ENCODE data around the gene FRS2. TPM values are rescaled to one million over a fixed set of nuclear protein-coding genes. Genes with fewer than 3 reads are reported as not detected.

The FRS2 gene
- total and polyA plus RNA-seq, 4 experiments from 2014 or later: 8.6 to 22.2 (median 15.3) TPM

- H3K9me3 Mint-ChIP-seq: peaks cover 0 to 23% (median 12%) of the 10 kb centered on the region in 8 donors
- Histone ChIP-seq H3K9me3 (ENCODE audit: control insufficient read depth in 1 of 2, low read length in 2 of 2) (no peaks in the 10 kb centered on the region), H3K27ac (ENCODE audit: low read depth, low read length) (no peak overlapping the region), H3K4me3 (ENCODE audit: low read length in 2 of 2) (no peak overlapping the region), H3K27me3 (ENCODE audit: insufficient read depth, low read length) (no peaks in the 10 kb centered on the region), H3K36me3 (ENCODE audit: insufficient read depth, low read length) (no peaks in the 10 kb centered on the region), H3K4me1 (ENCODE audit: insufficient read depth, low read length) (peaks cover 14% of the 10 kb centered on the region)
- intact Hi-C loops (cut with micrococcal nuclease): no loop called here
- peaks cover 31 to 62% (median 45%) of the 10 kb centered on the region in 4 donors for H3K4me1 Mint-ChIP-seq
- peaks cover 6 to 26% of the 10 kb centered on the region in 2 donors for H3K36me3 Mint-ChIP-seq
- H3K27ac Mint-ChIP-seq: no peak overlapping the region
- no peak for DNase-seq
- no peaks in the 10 kb centered on the region for H3K27me3 Mint-ChIP-seq
- ChIA-PET POLR2A (ENCODE audit: partially characterized antibody) (no interaction called here), CTCF (ENCODE audit: partially characterized antibody) (no interaction called here)
- no peak overlapping the region for H3K4me3 Mint-ChIP-seq
Observed at GRCh38 chr12:69517406-69517805, 47.2 kb downstream of the FRS2 start.

- Mint-ChIP-seq H3K4me1 (peaks cover 29 to 67% (median 47%) of the 10 kb centered on the region in 4 donors), H3K27me3 (no peaks in the 10 kb centered on the region), H3K27ac (no peak overlapping the region), H3K4me3 (no peak overlapping the region), H3K36me3 (peaks cover 8 to 36% of the 10 kb centered on the region in 2 donors), H3K9me3 (peaks cover 2 to 36% (median 21%) of the 10 kb centered on the region in 8 donors)
- Histone ChIP-seq H3K4me1 (ENCODE audit: insufficient read depth, low read length) (peaks cover 8% of the 10 kb centered on the region), H3K27me3 (ENCODE audit: insufficient read depth, low read length) (no peaks in the 10 kb centered on the region), H3K36me3 (ENCODE audit: insufficient read depth, low read length) (no peaks in the 10 kb centered on the region), H3K27ac (ENCODE audit: low read depth, low read length) (no peak overlapping the region), H3K4me3 (ENCODE audit: low read length in 2 of 2) (no peak overlapping the region), H3K9me3 (ENCODE audit: control insufficient read depth in 1 of 2, low read length in 2 of 2) (no peaks in the 10 kb centered on the region)
- ChIA-PET POLR2A (ENCODE audit: partially characterized antibody) (no interaction called here), CTCF (ENCODE audit: partially characterized antibody) (no interaction called here)
- intact Hi-C loops (cut with micrococcal nuclease): no loop called here
- DNase-seq: no peak
Observed at GRCh38 chr12:69519871-69520270, 49.7 kb downstream of the FRS2 start.

GRCh38 chr12:69523433-69524330, 53.5 kb downstream of the FRS2 start:
- CTCF ChIA-PET (ENCODE audit: partially characterized antibody): interaction anchor here (1.1 kb wide), 1 partner anchor 8 kb away, joined by 3 read pairs; no protein-coding TSS in a partner anchor
- H3K36me3 ChIP-seq (ENCODE audit: insufficient read depth, low read length): no peaks in the 10 kb centered on the region
- H3K27ac Mint-ChIP-seq: peak overlapping the region in 1 of 7 donors; percentile 30
- DNase-seq: no peak
- peaks cover 2 to 34% (median 21%) of the 10 kb centered on the region in 8 donors for H3K9me3 Mint-ChIP-seq
- intact Hi-C loops (cut with micrococcal nuclease): no loop called here
- no peak overlapping the region for H3K27ac ChIP-seq (ENCODE audit: low read depth, low read length)
- peaks cover 29 to 73% (median 55%) of the 10 kb centered on the region in 4 donors for H3K4me1 Mint-ChIP-seq
- POLR2A ChIA-PET (ENCODE audit: partially characterized antibody): no interaction called here
- no peaks in the 10 kb centered on the region for H3K27me3 Mint-ChIP-seq
- H3K27me3 ChIP-seq (ENCODE audit: insufficient read depth, low read length): no peaks in the 10 kb centered on the region
- peaks cover 8 to 39% of the 10 kb centered on the region in 2 donors for H3K36me3 Mint-ChIP-seq
- peaks cover 4% of the 10 kb centered on the region for H3K4me1 ChIP-seq (ENCODE audit: insufficient read depth, low read length)
- no peak overlapping the region for H3K4me3 ChIP-seq (ENCODE audit: low read length in 2 of 2)
- H3K9me3 ChIP-seq (ENCODE audit: control insufficient read depth in 1 of 2, low read length in 2 of 2): no peaks in the 10 kb centered on the region
- H3K4me3 Mint-ChIP-seq: peak overlapping the region in 1 of 8 donors; percentile 15

DNA sequence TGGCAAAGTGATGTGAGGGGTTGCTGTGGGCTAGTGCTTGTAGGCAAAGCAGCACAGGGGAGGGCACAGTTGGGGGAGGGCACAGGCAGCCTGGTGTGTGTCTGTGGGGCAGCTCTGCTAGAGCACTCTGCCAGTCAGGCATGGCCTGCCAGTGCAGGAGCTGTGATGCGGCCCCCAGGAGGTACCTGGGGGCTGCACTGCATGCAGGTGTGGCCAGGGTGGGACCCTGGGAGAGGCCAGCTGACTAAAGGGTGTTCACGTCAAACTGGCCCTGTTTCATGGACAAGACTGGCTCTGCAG, 54.1 kb downstream of the FRS2 start:
- H3K4me3 ChIP-seq (ENCODE audit: low read length in 2 of 2): no peak overlapping the region
- Mint-ChIP-seq H3K9me3 (peaks cover 2 to 34% (median 21%) of the 10 kb centered on the region in 8 donors), H3K27me3 (no peaks in the 10 kb centered on the region), H3K27ac (no peak overlapping the region), H3K36me3 (peaks cover 8 to 35% of the 10 kb centered on the region in 2 donors), H3K4me3 (peak overlapping the region in 1 of 8 donors; percentile 15), H3K4me1 (peaks cover 32 to 75% (median 57%) of the 10 kb centered on the region in 4 donors)
- no peak overlapping the region for H3K27ac ChIP-seq (ENCODE audit: low read depth, low read length)
- peaks cover 4% of the 10 kb centered on the region for H3K4me1 ChIP-seq (ENCODE audit: insufficient read depth, low read length)
- intact Hi-C loops (cut with micrococcal nuclease): no loop called here
- DNase-seq: no peak
- no peaks in the 10 kb centered on the region for H3K36me3 ChIP-seq (ENCODE audit: insufficient read depth, low read length)
- ChIA-PET CTCF (ENCODE audit: partially characterized antibody) (interaction anchor here (1.1 kb wide), 1 partner anchor 9 kb away, joined by 3 read pairs; no protein-coding TSS in a partner anchor), POLR2A (ENCODE audit: partially characterized antibody) (no interaction called here)
- H3K27me3 ChIP-seq (ENCODE audit: insufficient read depth, low read length): no peaks in the 10 kb centered on the region
- no peaks in the 10 kb centered on the region for H3K9me3 ChIP-seq (ENCODE audit: control insufficient read depth in 1 of 2, low read length in 2 of 2)

DNA sequence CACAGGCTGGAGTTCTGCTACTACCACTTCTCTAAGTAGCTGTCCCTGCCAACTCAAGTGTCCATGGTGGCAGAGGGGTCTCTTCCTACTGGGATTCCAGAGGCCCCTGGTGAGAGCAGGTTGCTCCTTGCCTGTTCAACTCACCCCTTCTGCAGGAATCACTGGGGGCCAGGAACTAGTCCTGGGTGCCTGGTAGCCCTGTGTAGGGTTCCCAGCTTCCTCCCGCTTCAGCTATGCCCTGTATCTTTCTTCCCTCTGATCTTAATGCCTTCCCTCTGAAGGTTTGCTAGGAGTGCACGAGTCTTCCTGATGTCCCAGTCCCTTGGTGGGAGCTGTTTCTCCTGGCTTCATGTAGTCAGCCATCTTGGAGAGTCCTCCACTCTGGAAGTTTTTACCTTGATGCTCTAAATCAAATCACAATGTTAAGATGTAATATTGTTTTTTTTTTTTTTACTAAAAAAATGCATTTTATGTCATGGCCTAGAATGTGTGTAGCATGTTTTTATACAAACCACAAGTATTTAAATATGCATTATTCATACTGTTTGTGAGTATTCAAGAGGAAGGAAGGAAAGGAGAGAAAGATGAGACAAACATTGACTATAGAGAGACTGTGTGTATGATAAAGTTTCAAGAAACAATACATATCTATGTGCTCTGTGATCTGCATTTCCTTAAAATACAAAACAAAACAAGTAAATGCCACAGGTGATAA, 54.7 kb downstream of the FRS2 start:
- ChIA-PET CTCF (ENCODE audit: partially characterized antibody) (interaction anchor here (1.1 kb wide), 1 partner anchor 10 kb away, joined by 3 read pairs; no protein-coding TSS in a partner anchor), POLR2A (ENCODE audit: partially characterized antibody) (no interaction called here)
- peaks cover 27 to 69% (median 51%) of the 10 kb centered on the region in 4 donors for H3K4me1 Mint-ChIP-seq
- no peak overlapping the region for H3K4me3 ChIP-seq (ENCODE audit: low read length in 2 of 2)
- peaks cover 2 to 31% (median 20%) of the 10 kb centered on the region in 8 donors for H3K9me3 Mint-ChIP-seq
- H3K27me3 Mint-ChIP-seq: no peaks in the 10 kb centered on the region
- no peaks in the 10 kb centered on the region for H3K36me3 ChIP-seq (ENCODE audit: insufficient read depth, low read length)
- no peaks in the 10 kb centered on the region for H3K27me3 ChIP-seq (ENCODE audit: insufficient read depth, low read length)
- H3K4me1 ChIP-seq (ENCODE audit: insufficient read depth, low read length): peaks cover 4% of the 10 kb centered on the region
- no peaks in the 10 kb centered on the region for H3K9me3 ChIP-seq (ENCODE audit: control insufficient read depth in 1 of 2, low read length in 2 of 2)
- H3K36me3 Mint-ChIP-seq: peaks cover 8 to 28% of the 10 kb centered on the region in 2 donors
- peak in 1 of 5 donors; percentile 35 for DNase-seq
- H3K27ac Mint-ChIP-seq: peak overlapping the region in 2 of 7 donors; percentile 7 to 70
- no peak overlapping the region for H3K27ac ChIP-seq (ENCODE audit: low read depth, low read length)
- peak overlapping the region in 1 of 8 donors; percentile 20 for H3K4me3 Mint-ChIP-seq
- intact Hi-C loops (cut with micrococcal nuclease): no loop called here

DNA sequence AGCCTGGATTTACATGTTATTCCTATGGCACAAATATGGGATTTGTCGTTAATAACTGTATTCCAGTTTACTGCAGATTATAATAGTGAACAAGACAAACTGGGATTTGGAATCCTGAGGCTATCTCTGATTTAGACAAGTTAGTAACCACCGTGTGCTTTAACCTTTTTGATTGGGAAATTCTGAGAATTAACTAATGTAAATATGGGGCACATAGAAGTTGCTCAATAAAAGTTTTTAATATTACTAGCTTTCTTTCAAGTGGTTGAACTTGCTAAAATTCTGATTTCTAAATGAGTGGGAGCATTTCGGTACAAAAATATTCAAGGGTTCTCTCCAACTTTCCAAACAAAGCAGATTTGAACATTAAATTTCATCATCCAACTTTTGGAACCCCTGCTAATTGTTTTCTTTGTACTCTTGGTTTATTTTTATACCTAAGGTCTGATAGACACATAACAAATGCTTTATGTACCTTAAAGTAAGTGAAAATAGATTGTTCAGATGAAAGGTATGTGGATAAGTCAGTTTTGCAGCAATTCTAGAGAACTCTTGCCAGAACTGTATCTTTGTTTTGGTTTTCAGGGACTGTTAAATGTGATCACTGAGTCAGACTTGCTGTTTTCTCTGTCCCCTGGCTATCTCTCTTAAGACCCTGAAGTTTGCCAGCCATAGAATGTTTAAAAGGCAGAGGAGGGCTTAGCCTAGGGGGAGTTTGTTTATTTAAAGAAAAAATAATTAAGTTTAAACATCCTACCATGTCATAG, 57.5 kb downstream of the FRS2 start:
- H3K36me3 ChIP-seq (ENCODE audit: insufficient read depth, low read length): no peaks in the 10 kb centered on the region
- Mint-ChIP-seq H3K4me3 (no peak overlapping the region), H3K36me3 (peaks cover 9 to 15% of the 10 kb centered on the region in 2 donors), H3K4me1 (peaks cover 23 to 55% (median 40%) of the 10 kb centered on the region in 4 donors), H3K9me3 (peaks cover 0 to 10% (median 7%) of the 10 kb centered on the region in 8 donors), H3K27me3 (no peaks in the 10 kb centered on the region), H3K27ac (peak overlapping the region in 2 of 7 donors; percentile 7 to 55)
- no peak for DNase-seq
- intact Hi-C loops (cut with micrococcal nuclease): no loop called here
- H3K9me3 ChIP-seq (ENCODE audit: control insufficient read depth in 1 of 2, low read length in 2 of 2): no peaks in the 10 kb centered on the region
- H3K27ac ChIP-seq (ENCODE audit: low read depth, low read length): no peak overlapping the region
- no peaks in the 10 kb centered on the region for H3K27me3 ChIP-seq (ENCODE audit: insufficient read depth, low read length)
- CTCF ChIA-PET (ENCODE audit: partially characterized antibody): no interaction called here
- no peak overlapping the region for H3K4me3 ChIP-seq (ENCODE audit: low read length in 2 of 2)
- POLR2A ChIA-PET (ENCODE audit: partially characterized antibody): no interaction called here
- H3K4me1 ChIP-seq (ENCODE audit: insufficient read depth, low read length): peaks cover 4% of the 10 kb centered on the region
